NCI-H446 (cell line): ENCODE results near the gene GALNTL6.

ENCODE experiments used
- DNase-seq, 2 experiments: peaks; one replicate each; lab custom pipeline; 2025; lab: John Stamatoyannopoulos, UW

Gene GALNTL6

DNA sequence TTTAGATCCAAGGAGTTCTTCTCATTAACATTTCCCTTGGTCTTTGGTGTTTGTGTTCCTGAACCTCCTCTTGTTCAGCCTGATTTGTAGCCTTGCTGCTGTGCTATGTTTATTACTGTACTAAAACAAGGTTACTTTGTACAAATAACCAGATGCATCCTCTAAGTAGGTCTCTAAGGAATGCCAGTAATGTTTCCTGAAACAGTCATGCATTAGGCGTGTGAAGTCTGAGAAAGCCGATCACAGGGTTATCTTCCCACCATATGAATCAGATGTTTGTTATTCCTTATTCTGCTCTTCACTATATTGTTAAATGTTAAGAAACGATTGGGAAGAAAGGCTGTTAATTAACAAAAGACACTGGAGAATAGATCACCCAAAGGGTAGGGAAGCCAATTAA is 66.9 kb downstream of the GALNTL6 start:
- DNase-seq: no peak

DNA sequence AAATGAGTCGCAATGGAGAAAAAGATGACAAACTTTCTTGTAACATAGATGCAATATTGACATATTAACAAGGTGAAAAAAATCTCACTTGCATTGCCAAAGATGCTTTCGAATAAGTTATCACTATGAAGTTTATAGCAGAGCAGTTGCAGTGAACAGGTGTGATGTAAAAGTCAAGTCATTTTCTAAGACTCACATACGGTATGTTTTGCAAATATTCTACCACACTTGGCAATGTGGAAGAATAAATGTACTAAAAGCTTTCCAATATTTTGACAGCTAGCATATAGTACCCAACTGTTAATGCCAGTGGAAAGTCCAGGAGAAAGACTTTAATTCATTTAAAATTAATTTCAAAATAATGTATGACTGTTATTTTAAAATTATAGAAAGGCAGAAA is 76.5 kb downstream of the GALNTL6 start:
- DNase-seq: no peak

DNA sequence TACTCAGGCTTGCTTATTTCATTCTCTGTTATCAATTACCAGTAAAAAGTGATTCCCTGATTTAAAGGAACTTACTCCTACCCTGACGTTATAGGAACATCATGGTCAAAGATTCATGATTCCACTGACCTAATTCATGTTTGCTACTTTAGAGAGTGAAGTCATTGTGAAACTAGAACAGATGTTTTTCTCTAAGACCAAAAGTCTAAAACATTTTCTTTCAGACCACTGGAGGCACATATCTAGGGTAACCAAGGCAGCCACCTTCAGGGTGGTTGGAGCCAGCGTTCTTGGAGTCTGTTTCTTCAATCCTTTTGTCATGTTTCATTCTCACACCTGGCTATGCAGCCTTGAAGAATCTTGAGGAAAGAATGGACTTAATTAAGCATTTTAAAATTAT is 77.8 kb downstream of the GALNTL6 start:
- no peak for DNase-seq

DNA sequence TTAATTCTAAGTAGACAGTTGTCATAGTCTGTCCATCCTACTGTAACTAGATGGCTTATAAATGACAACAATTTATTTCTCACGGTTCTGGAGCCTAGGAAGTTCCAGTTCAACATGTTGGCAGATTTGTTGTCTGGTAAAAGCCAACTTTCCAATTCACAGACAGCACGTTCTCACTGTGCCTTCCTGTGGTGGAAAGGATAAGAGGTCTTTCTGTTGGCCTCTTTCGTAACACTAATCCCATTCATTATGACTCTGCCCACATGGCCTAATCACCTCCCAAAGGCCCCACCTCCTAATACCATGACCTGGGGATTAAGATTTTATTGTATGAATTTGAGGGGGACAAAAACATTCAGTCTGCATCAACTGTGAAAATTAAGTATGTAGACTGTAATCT is 83.2 kb downstream of the GALNTL6 start:
- no peak for DNase-seq

DNA sequence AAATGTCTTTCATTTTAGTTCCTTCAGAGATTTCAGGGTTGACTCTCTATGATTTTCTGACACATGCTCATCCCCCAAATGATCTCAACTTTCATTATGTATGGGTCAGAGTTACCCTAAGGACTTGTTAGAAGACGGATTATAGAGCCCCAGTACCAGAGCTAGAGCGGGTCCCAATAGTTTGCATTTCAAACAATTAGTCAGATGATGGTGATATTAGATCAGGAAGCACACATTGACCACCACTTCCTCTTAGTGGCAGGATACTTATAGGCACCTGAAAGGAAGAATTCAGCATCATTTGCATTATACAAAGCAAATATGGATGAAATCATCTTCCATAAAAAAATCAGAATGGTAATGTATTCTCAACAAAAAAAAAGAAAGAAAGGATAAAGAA is 106.1 kb downstream of the GALNTL6 start:
- DNase-seq: no peak

DNA sequence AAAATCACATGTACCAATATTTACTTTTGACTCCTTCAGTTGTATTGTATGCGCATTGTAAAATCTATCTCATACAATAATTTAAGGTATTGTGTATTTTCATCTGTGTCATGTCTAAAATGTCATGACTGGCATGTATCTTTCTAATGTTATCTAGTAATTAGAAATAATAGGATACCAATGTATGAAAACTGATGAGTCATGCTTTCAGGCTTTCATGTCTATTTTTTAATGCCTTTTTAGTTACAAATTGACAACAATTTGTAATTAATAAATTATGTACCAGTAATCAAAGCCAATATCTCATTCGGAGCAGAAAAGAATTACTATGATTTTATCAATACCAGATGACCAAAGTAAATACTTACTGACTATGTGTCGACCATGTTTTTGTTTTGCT is 107.7 kb downstream of the GALNTL6 start:
- no peak for DNase-seq

DNA sequence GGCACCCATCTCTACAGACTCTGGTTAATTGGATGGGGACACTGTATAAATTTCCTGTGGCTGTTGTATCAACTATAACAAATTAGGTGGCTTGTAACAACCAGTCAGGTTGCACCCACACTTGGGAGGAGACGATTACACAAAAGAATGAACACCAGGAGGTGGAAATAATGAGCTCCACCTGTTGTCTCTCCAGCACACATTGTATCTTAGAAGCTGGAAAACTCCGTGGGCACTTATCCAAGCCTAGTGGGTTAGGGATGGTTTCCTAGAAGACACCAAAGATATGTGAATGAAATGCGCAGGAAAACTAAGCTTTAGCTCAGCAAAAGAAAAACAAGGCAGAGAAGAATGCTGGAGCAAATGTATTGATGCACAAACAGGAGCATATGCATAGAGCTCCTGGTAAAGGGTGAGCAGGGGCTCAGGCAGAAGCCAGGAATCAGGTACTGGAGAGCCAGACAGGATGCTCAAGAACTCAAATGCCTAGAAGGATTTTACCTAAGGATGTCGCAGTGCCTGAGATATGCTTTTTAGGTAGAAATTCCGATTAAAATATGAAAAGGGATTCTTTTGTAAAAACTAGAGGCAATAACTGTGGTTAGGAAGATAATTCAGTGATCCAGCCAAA is 111.7 kb downstream of the GALNTL6 start:
- DNase-seq: no peak

DNA sequence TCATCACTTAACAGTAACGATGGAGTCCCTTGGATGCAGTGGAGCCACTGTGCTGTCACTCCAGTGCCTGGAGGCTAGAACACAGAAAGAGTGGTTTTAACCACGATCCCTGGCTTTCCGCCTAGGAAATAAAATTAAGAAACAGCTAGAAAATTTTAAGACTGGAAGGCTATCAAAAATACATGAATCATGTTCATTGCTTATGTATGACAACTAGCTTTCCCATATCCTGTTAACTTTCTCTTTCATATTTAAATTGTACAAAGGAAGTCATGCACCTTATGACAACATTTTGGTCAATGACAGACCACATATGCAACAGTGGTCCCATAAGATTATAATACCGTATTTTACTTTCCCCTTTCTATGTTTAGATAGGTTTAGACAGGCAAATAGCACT is 115.1 kb downstream of the GALNTL6 start:
- DNase-seq: no peak

DNA sequence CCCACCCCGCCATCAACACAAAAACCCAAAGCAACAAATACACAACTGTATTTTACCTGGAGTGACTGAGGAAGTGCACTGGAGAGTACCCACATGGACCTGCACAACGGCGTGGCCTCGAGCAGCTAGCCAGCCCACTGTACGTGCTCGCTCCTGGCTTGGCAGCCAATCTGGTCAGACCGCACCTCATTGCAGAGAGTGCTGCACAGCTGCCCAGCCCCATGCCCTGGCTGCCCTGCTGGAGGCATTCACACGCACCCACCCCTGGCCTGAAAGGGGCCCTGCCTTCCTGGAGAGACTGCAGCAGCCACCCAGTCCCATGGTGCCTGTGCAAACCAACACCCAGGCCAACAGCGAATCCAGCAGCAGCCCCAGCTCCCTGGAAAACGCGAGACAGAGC is 116.3 kb downstream of the GALNTL6 start:
- DNase-seq: no peak

DNA sequence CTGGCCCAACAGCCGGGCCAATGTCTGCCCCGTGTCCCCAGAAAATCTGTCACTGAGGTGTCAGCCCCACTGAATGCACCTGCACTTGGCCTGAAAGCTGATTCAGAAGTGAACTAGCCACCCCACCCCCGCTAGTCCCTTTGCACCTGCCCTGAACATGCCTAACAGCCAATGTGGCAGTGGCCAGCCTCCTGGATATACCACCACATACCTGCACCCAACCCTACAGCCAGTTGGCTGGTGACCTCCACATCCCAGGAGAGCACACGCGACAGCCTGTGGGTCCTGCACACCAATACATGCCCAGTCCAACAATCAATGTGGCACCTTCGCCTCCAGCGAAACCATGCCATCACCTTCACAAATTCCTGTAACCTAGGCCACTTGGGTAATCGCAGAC is 116.7 kb downstream of the GALNTL6 start:
- no peak for DNase-seq

DNA sequence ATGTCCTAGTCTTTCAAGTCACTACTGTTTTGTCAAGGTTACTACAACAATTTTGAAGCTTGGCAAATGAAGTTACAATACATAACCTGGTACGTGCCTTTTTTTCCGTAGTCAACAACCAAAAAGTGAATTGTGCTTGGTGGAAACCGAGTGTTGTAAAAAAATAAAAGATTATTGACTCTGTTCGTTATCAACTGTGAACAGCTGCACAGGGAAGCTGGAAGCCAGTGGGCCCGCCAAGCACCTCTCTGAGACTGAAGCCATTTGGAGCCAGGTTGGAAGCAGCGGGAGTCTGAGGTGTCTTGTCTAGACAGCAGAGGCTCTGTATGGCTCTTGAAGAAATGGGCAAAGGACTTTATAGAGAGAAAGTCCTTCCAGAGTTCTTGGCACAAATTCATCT is 119.0 kb downstream of the GALNTL6 start:
- no peak for DNase-seq

DNA sequence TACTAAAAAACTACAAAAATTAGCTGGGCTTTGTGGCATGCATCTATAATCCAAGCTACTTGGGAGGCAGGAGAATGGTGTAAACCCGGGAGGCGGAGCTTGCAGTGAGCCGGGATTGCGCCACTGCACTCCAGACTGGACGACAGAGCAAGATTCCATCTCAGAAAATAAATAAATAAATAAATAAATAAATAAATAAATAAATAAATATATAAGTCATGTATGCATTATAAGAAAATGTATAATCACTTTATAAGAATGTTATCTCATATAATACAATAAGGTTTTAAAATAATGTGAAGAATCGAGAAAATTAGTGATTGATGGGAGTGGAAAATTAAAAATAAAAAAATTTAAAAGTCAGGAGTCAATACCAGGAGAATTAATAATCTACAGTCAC is 127.5 kb downstream of the GALNTL6 start:
- no peak for DNase-seq

DNA sequence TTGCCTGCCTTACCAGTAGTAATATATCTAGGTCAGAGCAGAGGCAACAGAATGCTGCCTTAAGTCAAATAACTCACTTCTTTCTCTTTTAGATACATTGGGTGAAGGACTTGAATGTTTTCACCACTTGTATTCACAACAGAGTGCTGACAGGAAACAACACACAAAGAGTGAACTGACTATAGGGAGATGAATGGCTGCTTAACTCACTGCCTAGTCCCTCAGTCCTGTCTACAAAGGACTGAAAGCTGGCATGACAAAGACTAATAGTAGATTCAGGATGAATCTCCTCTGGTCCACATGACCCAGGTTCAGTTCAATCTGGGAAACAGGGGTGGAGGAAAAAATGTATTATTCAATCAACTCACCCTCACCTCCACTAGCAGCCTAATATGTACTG is 134.2 kb downstream of the GALNTL6 start:
- DNase-seq: no peak

DNA sequence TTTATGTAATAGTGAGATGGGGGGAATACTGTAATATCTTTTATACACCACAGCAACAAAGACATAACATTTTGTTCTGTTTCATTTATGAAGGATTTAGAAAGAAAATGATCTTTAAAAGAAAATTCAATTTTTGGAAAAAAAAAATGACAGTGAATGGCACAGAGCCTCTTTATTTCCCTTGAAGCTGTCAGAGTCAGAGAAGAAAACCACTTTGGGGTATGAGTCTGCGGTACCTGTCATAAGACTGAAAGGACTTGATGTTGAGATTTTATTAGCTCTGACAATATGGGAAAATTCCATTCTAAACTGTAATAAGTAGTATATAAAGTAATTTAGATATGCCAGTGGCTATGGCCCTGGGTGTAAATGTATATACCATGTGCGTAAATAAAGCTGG is 134.8 kb downstream of the GALNTL6 start:
- DNase-seq: no peak

DNA sequence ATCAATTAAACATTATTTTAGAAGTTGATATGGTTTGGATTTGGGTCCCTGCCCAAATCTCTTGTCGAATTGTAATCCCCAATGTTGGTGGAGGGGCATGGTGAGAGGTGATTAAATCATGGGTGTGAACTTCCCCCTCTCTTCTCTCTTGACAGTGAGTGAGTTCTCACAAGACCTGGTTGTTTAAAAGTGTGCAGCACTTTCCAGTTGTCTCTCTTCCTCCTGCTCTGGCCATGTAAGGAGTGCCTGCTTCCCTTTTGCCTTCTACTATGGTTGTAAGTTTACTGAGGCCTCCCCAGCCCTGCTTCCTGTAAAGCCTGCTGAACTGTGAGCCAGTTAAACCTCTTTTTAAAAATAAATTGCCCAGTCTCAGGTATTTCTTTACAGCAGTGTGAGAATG is 141.4 kb downstream of the GALNTL6 start:
- no peak for DNase-seq

DNA sequence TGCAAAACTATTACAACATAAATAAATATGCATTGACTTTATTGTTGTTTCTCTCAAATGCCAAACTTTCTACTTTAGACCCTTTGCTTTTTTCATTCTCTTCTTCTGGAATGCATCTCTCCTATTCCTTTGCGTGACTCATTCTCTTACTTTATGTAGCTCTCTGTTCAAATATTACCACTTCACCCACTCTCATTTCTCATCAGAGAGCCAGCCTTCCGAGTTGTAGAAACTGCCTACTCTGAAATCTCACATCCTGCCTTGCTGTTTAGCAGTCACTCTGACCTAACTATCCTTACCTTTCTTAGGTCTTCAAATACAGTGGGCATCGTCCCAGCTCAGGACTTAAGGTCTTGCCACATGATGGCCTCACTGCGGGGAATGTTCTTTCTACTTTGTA is 143.5 kb downstream of the GALNTL6 start:
- DNase-seq: no peak

DNA sequence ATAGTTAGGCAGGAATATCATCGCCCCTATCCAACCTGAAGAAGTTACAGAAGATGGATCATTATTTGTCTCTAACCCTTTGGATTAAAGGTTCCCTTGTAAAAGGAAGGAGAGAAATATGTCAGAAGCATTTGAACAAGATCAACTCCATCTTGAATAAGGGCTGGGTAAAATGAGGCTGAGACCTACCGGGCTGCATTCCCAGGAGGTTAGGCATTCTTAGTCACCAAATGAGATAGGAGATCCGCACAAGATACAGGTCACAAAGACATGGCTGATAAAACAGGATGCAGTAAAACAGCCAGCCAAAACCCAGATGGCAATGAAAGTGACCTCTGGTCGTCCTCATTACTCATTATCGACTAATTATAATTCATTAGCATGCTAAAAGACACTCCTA is 148.9 kb downstream of the GALNTL6 start:
- DNase-seq: no peak

DNA sequence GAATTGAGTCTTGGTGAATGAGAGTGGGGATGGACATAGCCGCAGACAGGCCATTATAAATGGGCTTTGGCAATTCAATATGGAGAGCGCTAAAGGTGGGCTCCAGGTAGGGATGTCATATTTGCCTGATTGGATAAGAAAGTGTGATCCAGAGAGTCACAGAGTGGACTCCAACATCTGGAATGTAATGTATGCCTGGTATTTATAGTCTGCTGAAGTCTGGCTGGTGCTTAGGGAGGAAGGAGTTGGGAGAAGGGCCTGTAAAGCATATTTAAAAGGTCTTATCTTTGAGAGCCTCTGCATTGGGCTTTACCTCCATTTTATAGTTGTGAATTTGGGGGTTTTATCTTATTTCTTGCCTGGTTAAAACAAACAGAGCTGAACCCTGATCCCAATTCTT is 153.2 kb downstream of the GALNTL6 start:
- no peak for DNase-seq

DNA sequence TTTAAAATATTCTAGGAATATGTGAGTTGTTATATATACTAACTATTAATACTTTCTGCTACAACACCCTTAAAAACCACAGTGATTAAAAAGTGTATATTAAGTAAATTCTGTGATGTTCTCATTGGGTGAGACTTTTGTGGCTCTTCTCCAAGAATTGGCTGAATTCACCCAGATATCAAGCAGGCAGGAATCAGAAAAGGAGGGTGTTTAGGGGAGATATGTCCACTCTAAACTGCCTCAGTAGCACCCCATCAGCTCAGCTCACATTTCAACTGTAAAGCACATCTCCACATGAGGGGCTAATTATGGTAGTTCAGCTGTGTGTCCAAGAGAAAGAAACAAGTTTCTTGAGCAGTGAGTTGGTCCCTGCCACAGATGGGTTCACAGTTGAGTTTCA is 165.0 kb downstream of the GALNTL6 start:
- DNase-seq: no peak

DNA sequence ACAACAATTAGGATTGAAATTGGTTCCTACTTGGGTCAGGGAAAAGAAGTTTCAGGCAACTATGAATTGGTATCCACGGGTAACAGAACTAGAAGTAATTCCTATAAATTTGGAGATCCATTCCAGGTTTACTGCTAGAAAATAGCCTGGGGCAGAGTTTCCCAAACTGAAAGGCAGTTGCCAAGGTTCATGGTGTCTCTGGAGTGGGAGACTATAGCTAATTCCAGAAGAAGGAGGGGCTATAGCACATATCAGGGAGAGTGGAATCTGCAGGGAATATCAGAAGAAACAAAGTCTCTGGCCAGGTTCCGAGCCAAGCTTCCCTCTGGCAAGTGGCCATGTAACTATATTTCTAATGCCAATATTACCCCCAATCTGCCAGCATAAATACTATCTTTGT is 166.3 kb downstream of the GALNTL6 start:
- no peak for DNase-seq

DNA sequence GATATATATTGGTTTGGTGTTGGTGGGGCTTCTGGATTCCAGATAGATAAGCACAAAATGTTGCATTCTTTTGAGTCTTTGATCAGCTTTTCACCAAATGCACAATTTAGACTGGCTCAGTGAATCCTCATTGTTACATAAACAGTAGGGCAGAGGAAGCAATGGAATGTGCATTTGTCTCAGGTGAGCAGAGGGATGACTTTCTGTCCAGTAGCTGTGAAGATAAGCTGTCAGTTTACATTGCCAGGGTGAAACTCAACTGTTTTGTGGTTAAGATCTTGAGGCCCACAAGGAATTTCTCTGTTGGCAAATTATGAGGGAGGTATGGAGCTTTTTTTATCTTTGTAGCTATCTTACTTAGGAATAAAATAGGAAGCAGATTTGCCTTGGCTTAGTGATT is 168.0 kb downstream of the GALNTL6 start:
- DNase-seq: no peak

DNA sequence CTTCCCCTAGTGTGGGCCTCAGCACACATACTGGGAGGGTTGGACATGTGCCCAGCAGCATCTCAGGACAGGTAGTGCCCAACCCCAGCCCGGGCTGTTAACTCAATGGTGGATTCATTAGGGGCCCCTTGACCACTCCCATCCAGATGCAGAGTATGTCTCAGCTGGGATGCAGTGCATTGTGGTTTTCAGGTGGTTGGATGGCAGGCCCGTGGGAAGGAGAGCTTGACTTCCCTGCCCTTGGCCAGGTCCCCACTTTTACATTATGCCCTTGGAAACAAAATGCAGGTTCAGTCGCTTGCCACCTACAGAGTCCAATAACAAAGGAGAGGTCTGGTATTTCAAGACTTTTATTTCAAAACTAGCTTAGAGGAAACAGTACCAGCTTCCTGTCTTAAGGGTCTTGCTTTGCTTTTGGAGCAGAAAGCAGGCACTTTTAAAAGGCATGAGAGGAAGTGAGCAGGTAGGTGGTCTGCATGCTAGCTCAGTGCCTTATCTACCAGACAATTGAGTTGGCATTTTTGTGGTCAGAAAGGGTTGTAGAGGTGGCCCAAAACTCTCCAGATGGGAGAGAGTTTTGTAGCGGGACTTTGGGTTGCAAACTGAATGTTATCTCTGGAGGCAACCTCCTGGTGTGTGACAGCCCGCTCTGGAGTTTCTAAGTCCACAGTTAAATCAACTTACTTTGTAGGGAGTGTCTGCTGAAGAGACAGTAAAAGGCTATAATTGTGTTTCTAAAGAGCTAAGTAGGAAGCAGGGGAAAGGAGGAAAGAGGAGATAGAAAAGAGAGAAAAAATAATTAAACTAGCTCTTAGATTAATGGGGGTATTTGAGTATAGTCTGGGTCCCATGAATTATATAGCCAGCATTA is 171.0 kb downstream of the GALNTL6 start:
- DNase-seq: no peak

DNA sequence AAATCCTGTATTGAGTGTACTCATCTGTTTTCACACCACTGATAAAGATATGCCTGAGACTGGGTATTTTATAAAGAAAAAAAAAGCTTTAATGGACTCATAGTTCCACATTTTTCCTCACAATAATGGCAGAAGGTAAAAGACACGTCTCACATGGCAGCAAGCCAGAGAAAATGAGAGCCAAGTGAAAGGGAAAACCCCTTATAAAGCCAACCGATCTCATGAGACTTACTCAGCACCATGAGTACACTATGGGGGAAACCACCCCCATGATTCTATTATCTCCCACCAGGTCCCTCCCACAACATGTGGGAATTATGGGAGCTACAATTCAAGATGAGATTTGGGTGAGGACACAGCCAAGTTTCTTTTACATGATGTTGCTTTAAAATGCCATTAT is 171.9 kb downstream of the GALNTL6 start:
- DNase-seq: no peak

DNA sequence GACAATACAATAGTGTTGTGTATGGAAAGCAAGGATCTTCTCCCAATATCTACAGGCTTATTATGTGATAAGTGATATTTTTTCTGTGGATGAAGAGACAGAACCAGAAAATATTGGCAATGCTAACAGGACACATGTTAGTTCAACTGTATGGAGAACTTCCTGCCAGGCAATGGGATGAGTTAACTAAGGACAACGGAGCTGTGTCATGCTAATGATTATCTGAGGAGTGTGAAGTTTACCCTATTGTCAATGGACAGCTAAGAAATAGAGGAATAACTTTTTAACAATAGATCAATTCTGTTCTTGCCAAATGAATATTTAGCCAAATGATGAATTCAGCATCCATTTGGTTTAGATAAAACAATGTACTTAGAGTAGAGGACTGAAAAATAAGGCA is 180.0 kb downstream of the GALNTL6 start:
- DNase-seq: no peak
